Astrocyte (in vitro differentiated cells and primary cell): ENCODE data around the gene CCDC74A.
"Not testable (repeated sequence)": the region's sequence is repeated elsewhere in the genome, so short reads cannot be mapped to it uniquely, and the experiment has no call there.

Source experiments
- CTCF ChIP-seq: IDR thresholded peaks from 2 replicates; pipeline ENCODE4 v1.5.1; 2011; ENCODE audit warnings: low read depth, mild to moderate bottlenecking, inconsistent platforms, low read length, moderate library complexity; ENCODE audit not compliant: insufficient read depth
- EZH2 ChIP-seq: IDR thresholded peaks from 2 replicates; pipeline ENCODE4 v1.6.1; 2012; ENCODE audit warnings: mild to moderate bottlenecking, low read length, inconsistent platforms; ENCODE audit not compliant: insufficient read depth

- TF ChIP-seq CTCF, EZH2: not testable (repeated sequence)
Measured at GRCh38 chr2:131538856-131539255, 11.2 kb downstream of the CCDC74A start.
